Mesendoderm (in vitro differentiated cells): ENCODE measurements around the gene RTKN.
"Not testable (repeated sequence)": the region's sequence is repeated elsewhere in the genome, so short reads cannot be mapped to it uniquely, and the experiment has no call there.

Experiments
- DNase-seq: peaks from one replicate; pipeline ENCODE4 v3.0.0; 2013
- H2AK5ac ChIP-seq: 2 replicates; pipeline ENCODE4 v1.6.1; 2013; ENCODE audit warnings: low read length, inconsistent platforms
- H2BK120ac ChIP-seq: 2 replicates; pipeline ENCODE4 v1.6.1; 2013; ENCODE audit warnings: low read depth, mild to moderate bottlenecking, low read length, moderate library complexity, mixed read lengths
- H2BK15ac ChIP-seq: replicated peaks from 2 replicates; pipeline ENCODE4 v1.6.1; 2013; ENCODE audit warnings: low read depth, mild to moderate bottlenecking, moderate library complexity
- H2BK5ac ChIP-seq: 2 replicates; pipeline ENCODE4 v1.6.1; 2013; ENCODE audit warnings: low read length, inconsistent platforms
- H3K18ac ChIP-seq: 2 replicates; pipeline ENCODE4 v1.6.1; 2013; ENCODE audit warnings: mild to moderate bottlenecking, low read length, mixed read lengths
- H3K23ac ChIP-seq: one replicate; pipeline ENCODE4 v1.6.1; 2013; ENCODE audit warnings: low read length
- H3K27ac ChIP-seq: 2 replicates; pipeline ENCODE4 v1.5.1; 2013; ENCODE audit warnings: low read depth, mild to moderate bottlenecking, inconsistent platforms, low read length, moderate library complexity
- H3K27me3 ChIP-seq: 2 replicates; pipeline ENCODE4 v1.6.1; 2013; ENCODE audit warnings: low read length, control low read depth, mild to moderate bottlenecking, inconsistent platforms; ENCODE audit not compliant: insufficient read depth, poor library complexity
- H3K36me3 ChIP-seq: 2 replicates; pipeline ENCODE4 v1.6.1; 2013; ENCODE audit warnings: low read length, inconsistent platforms; ENCODE audit not compliant: control insufficient read depth, insufficient read depth
- H3K4ac ChIP-seq: one replicate; pipeline ENCODE4 v1.6.1; 2013; ENCODE audit warnings: low read depth, mild to moderate bottlenecking, low read length, moderate library complexity
- H3K4me1 ChIP-seq: 2 replicates; pipeline ENCODE4 v1.6.1; 2013; ENCODE audit warnings: low read depth, low read length, inconsistent platforms; ENCODE audit not compliant: control insufficient read depth
- H3K4me2 ChIP-seq: 2 replicates; pipeline ENCODE4 v1.6.1; 2013; ENCODE audit warnings: low read length
- H3K4me3 ChIP-seq: 2 replicates; pipeline ENCODE4 v1.5.1; 2013; ENCODE audit warnings: mild to moderate bottlenecking, low read length
- H3K56ac ChIP-seq: one replicate; pipeline ENCODE4 v1.6.1; 2013; ENCODE audit warnings: low read length
- H3K79me1 ChIP-seq: 2 replicates; pipeline ENCODE4 v1.6.1; 2013; ENCODE audit warnings: low read length, inconsistent platforms
- H3K79me2 ChIP-seq: 2 replicates; pipeline ENCODE4 v1.6.1; 2013; ENCODE audit warnings: mild to moderate bottlenecking, low read length; ENCODE audit not compliant: control insufficient read depth, insufficient read depth
- H3K9ac ChIP-seq: 2 replicates; pipeline ENCODE4 v1.6.1; 2013; ENCODE audit warnings: low read length, inconsistent platforms
- H4K5ac ChIP-seq: one replicate; pipeline ENCODE4 v1.6.1; 2013; ENCODE audit warnings: low read length
- H4K8ac ChIP-seq: one replicate; pipeline ENCODE4 v1.6.1; 2013; ENCODE audit warnings: low read depth, mild to moderate bottlenecking, control low read depth, low read length, moderate library complexity
- WGBS: extraction: QIAGEN DNeasy Blood & Tissue Kit; methylation state at CpG from one replicate; pipeline ENCODE4 v1.1.7; 2013; ENCODE audit warnings: low lambda C conversion rate, missing lambda C conversion rate; ENCODE audit not compliant: insufficient coverage; ENCODE audit errors: extremely low coverage; 5-methylcytosine and 5-hydroxymethylcytosine counted together

Gene RTKN

DNA sequence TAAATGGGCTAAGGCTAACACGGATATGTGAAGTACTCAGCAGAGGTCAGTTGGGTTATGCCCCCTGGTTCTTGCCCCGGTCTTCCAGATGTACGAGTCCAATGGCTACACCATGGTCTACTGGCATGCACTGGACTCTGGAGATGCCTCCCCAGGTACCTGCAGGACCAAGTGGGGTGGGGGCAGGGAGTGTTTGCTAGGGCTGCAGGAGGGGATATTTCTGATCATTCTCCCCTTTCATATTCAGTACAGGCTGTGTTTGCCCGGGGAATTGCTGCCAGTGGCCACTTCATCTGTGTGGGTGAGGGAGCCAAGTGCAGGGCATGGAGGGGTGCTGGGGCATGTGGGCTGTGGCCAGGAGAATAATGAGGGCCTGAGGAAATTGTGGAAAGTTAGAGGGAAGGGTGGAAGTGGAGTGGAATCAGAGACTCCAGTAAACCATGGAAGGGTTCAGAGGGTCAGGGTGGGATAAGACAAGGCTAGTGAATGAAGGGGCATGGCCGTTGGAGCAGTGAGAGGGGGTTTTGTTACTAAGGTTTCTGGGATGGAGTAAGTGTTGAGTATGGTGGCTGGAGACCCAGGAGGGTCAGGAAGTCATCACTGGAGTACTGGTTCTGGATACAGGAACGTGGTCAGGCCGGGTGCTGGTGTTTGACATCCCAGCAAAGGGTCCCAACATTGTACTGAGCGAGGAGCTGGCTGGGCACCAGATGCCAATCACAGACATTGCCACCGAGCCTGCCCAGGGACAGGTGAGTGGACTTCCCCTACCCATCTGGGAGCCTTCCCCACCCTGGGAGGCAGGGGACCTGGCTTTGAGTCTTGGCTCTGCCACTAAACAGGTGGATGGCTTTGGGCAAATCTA lies 18.3 kb downstream of the RTKN start:
- no peak overlapping the region for H2BK120ac ChIP-seq
- H2BK15ac ChIP-seq: no peak overlapping the region
- no peak overlapping the region for H3K27ac ChIP-seq
- no peak overlapping the region for H4K8ac ChIP-seq
- H3K18ac ChIP-seq: no peak overlapping the region
- H2AK5ac ChIP-seq: no peak overlapping the region
- H2BK5ac ChIP-seq: no peak overlapping the region
- no CpG with 5 or more reads among the region's 9 CpGs for WGBS
- no peak overlapping the region for H3K4me3 ChIP-seq
- H3K36me3 ChIP-seq: peaks cover 5% of the 10 kb centered on the region
- H4K5ac ChIP-seq: no peak overlapping the region
- no peaks in the 10 kb centered on the region for H3K79me1 ChIP-seq
- peaks cover 13% of the 10 kb centered on the region for H3K4me1 ChIP-seq
- no peak overlapping the region for H3K23ac ChIP-seq
- H3K79me2 ChIP-seq: no peaks in the 10 kb centered on the region
- H3K9ac ChIP-seq: no peak overlapping the region
- DNase-seq: no peak
- H3K4me2 ChIP-seq: no peak overlapping the region
- H3K56ac ChIP-seq: no peak overlapping the region
- no peak overlapping the region for H3K4ac ChIP-seq
- no peaks in the 10 kb centered on the region for H3K27me3 ChIP-seq

GRCh38 chr2:74421221-74421870 lies 20.4 kb downstream of the RTKN start, which contains the start of the genes C2orf81 and WDR54:
Gene C2orf81, minus strand, starts transcription at chr2:74421619. Its CDS starts 59 bp downstream, at chr2:74421560.
Gene WDR54, plus strand, starts transcription at chr2:74421730. Its CDS starts 424 bp downstream, at chr2:74422154.
- peaks cover 4% of the 10 kb centered on the region for H3K4me1 ChIP-seq
- no peak within 1 kb of the TSS for H3K18ac ChIP-seq
- no peak within 1 kb of the TSS for H4K8ac ChIP-seq
- no peak within 1 kb of the TSS for H3K4ac ChIP-seq
- H3K23ac ChIP-seq: no peak within 1 kb of the TSS
- no CpG with 5 or more reads among the region's 57 CpGs for WGBS
- H3K4me2 ChIP-seq: peak within 1 kb of the TSS; percentile 85
- H3K9ac ChIP-seq: peak within 1 kb of the TSS; percentile 58
- DNase-seq: peak; percentile 94
- H3K79me2 ChIP-seq: no peaks in the 10 kb centered on the region
- no peak within 1 kb of the TSS for H2BK15ac ChIP-seq
- H3K4me3 ChIP-seq: peak within 1 kb of the TSS; percentile 69
- H2AK5ac ChIP-seq: no peak within 1 kb of the TSS
- H2BK5ac ChIP-seq: no peak within 1 kb of the TSS
- H2BK120ac ChIP-seq: no peak within 1 kb of the TSS
- peaks cover 3% of the 10 kb centered on the region for H3K36me3 ChIP-seq
- peak within 1 kb of the TSS; percentile 66 for H3K56ac ChIP-seq
- H4K5ac ChIP-seq: no peak within 1 kb of the TSS
- H3K27me3 ChIP-seq: no peaks in the 10 kb centered on the region
- no peak within 1 kb of the TSS for H3K27ac ChIP-seq
- no peaks in the 10 kb centered on the region for H3K79me1 ChIP-seq

DNA sequence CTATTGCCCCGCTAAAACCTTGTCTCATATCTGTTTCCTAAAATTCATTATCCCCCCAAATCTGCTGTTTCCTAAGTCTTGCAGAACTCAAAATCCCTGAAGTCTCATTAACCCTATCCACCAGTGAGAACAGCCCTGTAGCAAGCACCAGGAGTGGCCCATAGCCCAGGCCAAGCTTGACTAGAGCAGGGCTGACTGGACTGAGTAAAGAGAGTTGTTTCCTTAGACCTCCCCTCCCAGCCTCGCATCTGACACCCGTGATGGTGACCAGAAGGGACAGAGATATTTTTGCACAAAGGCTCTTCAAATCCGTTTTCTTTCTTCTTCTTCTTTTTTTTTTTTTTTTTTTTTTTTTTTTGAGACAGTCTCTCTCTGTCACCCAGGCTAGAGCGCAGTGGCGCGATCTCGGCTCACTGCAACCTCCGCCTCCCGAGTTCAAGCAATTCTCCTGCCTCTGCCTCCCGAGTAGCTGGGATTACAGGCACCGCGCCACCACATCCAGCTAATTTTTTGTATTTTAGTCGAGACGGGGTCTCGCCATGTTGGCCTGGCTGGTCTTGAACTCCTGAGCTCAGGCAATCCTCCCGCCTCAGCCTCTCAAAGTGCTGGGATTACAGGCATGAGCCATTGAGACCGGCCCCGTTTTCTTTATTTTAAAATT lies 21.2 kb downstream of the RTKN start:
- not testable (repeated sequence) for H3K56ac ChIP-seq, DNase-seq, H3K36me3 ChIP-seq, H2BK5ac ChIP-seq, H3K79me1 ChIP-seq, H2BK15ac ChIP-seq, H3K4me1 ChIP-seq, H4K5ac ChIP-seq, H3K27ac ChIP-seq, H3K79me2 ChIP-seq, H2BK120ac ChIP-seq, H3K23ac ChIP-seq, H2AK5ac ChIP-seq, H3K4me2 ChIP-seq, H3K9ac ChIP-seq, H3K18ac ChIP-seq, H3K4me3 ChIP-seq, H3K4ac ChIP-seq, H4K8ac ChIP-seq, H3K27me3 ChIP-seq
- WGBS: no CpG with 5 or more reads among the region's 19 CpGs

- Histone ChIP-seq H3K79me2 (no peaks in the 10 kb centered on the region), H4K5ac (no peak overlapping the region), H3K56ac (no peak overlapping the region), H3K23ac (no peak overlapping the region), H3K27ac (no peak overlapping the region), H3K18ac (no peak overlapping the region), H3K36me3 (no peaks in the 10 kb centered on the region), H3K4me2 (no peak overlapping the region), H3K9ac (no peak overlapping the region), H2AK5ac (no peak overlapping the region), H3K4me3 (no peak overlapping the region), H3K4ac (no peak overlapping the region), H3K79me1 (no peaks in the 10 kb centered on the region), H2BK15ac (no peak overlapping the region), H3K4me1 (no peaks in the 10 kb centered on the region), H2BK120ac (no peak overlapping the region), H3K27me3 (no peaks in the 10 kb centered on the region), H4K8ac (no peak overlapping the region), H2BK5ac (no peak overlapping the region)
- no peak for DNase-seq
- no CpG with 5 or more reads among the region's 2 CpGs for WGBS
Measured at GRCh38 chr2:74420006-74420405, 21.7 kb downstream of the RTKN start.

DNA sequence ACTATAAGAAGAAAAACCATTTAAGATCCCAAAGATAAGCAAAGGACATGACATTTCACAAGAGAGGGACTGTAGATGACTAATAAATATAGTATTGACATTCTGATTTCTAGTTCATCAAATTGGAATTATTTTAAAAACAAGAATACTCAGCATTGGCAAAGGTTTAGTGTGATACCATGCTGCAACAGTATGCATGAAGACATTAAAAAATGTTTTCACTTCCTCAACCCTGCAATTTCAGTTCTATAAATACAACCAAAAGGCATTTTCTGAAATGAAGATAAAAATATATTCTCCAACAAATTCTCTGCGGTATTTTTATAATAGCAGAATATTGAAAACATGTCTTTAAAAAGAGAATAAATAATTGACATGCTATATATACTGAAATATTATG lies 22.4 kb downstream of the RTKN start:
- Histone ChIP-seq H4K5ac (no peak overlapping the region), H3K4me3 (no peak overlapping the region), H3K27me3 (no peaks in the 10 kb centered on the region), H2BK15ac (no peak overlapping the region), H3K4ac (no peak overlapping the region), H3K4me2 (no peak overlapping the region), H3K23ac (no peak overlapping the region), H3K56ac (no peak overlapping the region), H3K27ac (no peak overlapping the region), H2BK5ac (no peak overlapping the region), H3K79me1 (no peaks in the 10 kb centered on the region), H3K4me1 (no peaks in the 10 kb centered on the region), H2BK120ac (no peak overlapping the region), H3K18ac (no peak overlapping the region), H2AK5ac (no peak overlapping the region), H3K9ac (no peak overlapping the region), H4K8ac (no peak overlapping the region), H3K36me3 (no peaks in the 10 kb centered on the region), H3K79me2 (no peaks in the 10 kb centered on the region)
- DNase-seq: no peak
- no CpG with 5 or more reads among the region's 1 CpG for WGBS
